Astrocyte (in vitro differentiated cells and primary cell): Measurements from ENCODE around the gene RPP14. TPM values are rescaled to one million over a fixed set of nuclear protein-coding genes. Genes with fewer than 3 reads are reported as not detected.
"Not testable (repeated sequence)": the region's sequence is repeated elsewhere in the genome, so short reads cannot be mapped to it uniquely, and the experiment has no call there.

ENCODE experiments used
- DNase-seq: peaks from one replicate; pipeline ENCODE4 v3.0.0-alpha.2; 2010; ENCODE audit warnings: low read depth
- FAIRE-seq: peaks from 2 replicates; lab custom pipeline; 2011; peaks lifted over from hg19 to GRCh38; lab: Jason Lieb, UNC
- H2AFZ ChIP-seq: 2 replicates; pipeline ENCODE4 v1.6.0; 2012; ENCODE audit warnings: low read depth, low read length, inconsistent platforms
- H3K27ac ChIP-seq: 2 replicates; pipeline ENCODE4 v1.5.1; 2011; ENCODE audit warnings: low read depth, low read length, inconsistent platforms
- H3K27me3 ChIP-seq: 2 replicates; pipeline ENCODE4 v1.6.0; 2011; ENCODE audit warnings: low read length, inconsistent platforms; ENCODE audit not compliant: insufficient read depth
- H3K36me3 ChIP-seq: 2 replicates; pipeline ENCODE4 v1.5.1; 2011; ENCODE audit warnings: low read length, inconsistent platforms; ENCODE audit not compliant: insufficient read depth
- H3K4me1 ChIP-seq: 2 replicates; pipeline ENCODE4 v1.5.1; 2011; ENCODE audit warnings: low read length, inconsistent platforms; ENCODE audit not compliant: insufficient read depth
- H3K4me2 ChIP-seq: 2 replicates; pipeline ENCODE4 v1.6.0; 2012; ENCODE audit warnings: low read length, inconsistent platforms
- H3K4me3 ChIP-seq: 2 replicates; pipeline ENCODE4 v1.5.1; 2011; ENCODE audit warnings: low read depth, mild to moderate bottlenecking, low read length, inconsistent platforms; ENCODE audit not compliant: insufficient read depth
- H3K79me2 ChIP-seq: 2 replicates; pipeline ENCODE4 v1.6.0; 2012; ENCODE audit warnings: mild to moderate bottlenecking, low read length, inconsistent platforms; ENCODE audit not compliant: insufficient read depth
- H3K9ac ChIP-seq: 2 replicates; pipeline ENCODE4 v1.6.0; 2012; ENCODE audit warnings: mild to moderate bottlenecking, low read length, inconsistent platforms
- H3K9me3 ChIP-seq: 2 replicates; pipeline ENCODE4 v1.5.1; 2012; ENCODE audit warnings: low read depth, mild to moderate bottlenecking, low read length, inconsistent platforms; ENCODE audit not compliant: insufficient read depth
- H4K20me1 ChIP-seq: 2 replicates; pipeline ENCODE4 v1.6.0; 2012; ENCODE audit warnings: low read length, inconsistent platforms; ENCODE audit not compliant: insufficient read depth
- H3K27ac Mint-ChIP-seq: one replicate; pipeline ENCODE4 v1.8.0; 2021; ENCODE audit warnings: mild to moderate bottlenecking, mixed read lengths; ENCODE audit not compliant: unreplicated experiment
- H3K27me3 Mint-ChIP-seq: one replicate; pipeline ENCODE4 v1.8.0; 2021; ENCODE audit warnings: low read depth, mixed read lengths; ENCODE audit not compliant: unreplicated experiment
- H3K36me3 Mint-ChIP-seq: one replicate; pipeline ENCODE4 v1.8.0; 2021; ENCODE audit warnings: low read depth, mixed read lengths; ENCODE audit not compliant: unreplicated experiment
- H3K4me1 Mint-ChIP-seq: one replicate; pipeline ENCODE4 v1.8.0; 2021; ENCODE audit warnings: low read depth, mixed read lengths; ENCODE audit not compliant: unreplicated experiment
- H3K4me3 Mint-ChIP-seq: one replicate; pipeline ENCODE4 v1.8.0; 2021; ENCODE audit warnings: mild to moderate bottlenecking, moderate library complexity, mixed read lengths; ENCODE audit not compliant: unreplicated experiment
- H3K9me3 Mint-ChIP-seq: one replicate; pipeline ENCODE4 v1.8.0; 2021; ENCODE audit warnings: mild to moderate bottlenecking, mixed read lengths; ENCODE audit not compliant: unreplicated experiment
- CTCF ChIP-seq: IDR thresholded peaks from 2 replicates; pipeline ENCODE4 v1.5.1; 2011; ENCODE audit warnings: low read depth, mild to moderate bottlenecking, inconsistent platforms, low read length, moderate library complexity; ENCODE audit not compliant: insufficient read depth
- EZH2 ChIP-seq: IDR thresholded peaks from 2 replicates; pipeline ENCODE4 v1.6.1; 2012; ENCODE audit warnings: mild to moderate bottlenecking, low read length, inconsistent platforms; ENCODE audit not compliant: insufficient read depth
- total RNA-seq: library from RNA; stranded (reverse); gene quantifications from 2 replicates; pipeline ENCODE4 v1.2.1, GENCODE V29; 2021

RPP14 gene
- total RNA-seq, 1 donor from 2014 or later, result 22.2 TPM

GRCh38 chr3:58272891-58273290, 33.2 kb upstream of the RPP14 start:
- peaks cover 12% of the 10 kb centered on the region for H3K4me1 ChIP-seq
- H3K27me3 ChIP-seq, result no peaks in the 10 kb centered on the region
- no peak overlapping the region for H3K9ac ChIP-seq
- H3K9me3 ChIP-seq, result no peaks in the 10 kb centered on the region
- Mint-ChIP-seq H3K9me3 (peaks cover 15% of the 10 kb centered on the region), H3K27me3 (no peaks in the 10 kb centered on the region), H3K4me1 (peaks cover 8% of the 10 kb centered on the region), H3K27ac (peak overlapping the region; percentile 79), H3K36me3 (peaks cover 5% of the 10 kb centered on the region), H3K4me3 (no peak overlapping the region)
- no peak overlapping the region for H3K4me2 ChIP-seq
- no peaks in the 10 kb centered on the region for H3K36me3 ChIP-seq
- no peaks in the 10 kb centered on the region for H4K20me1 ChIP-seq
- DNase-seq (no peak), FAIRE-seq (no peak)
- TF ChIP-seq EZH2 (no peak), CTCF (no peak)
- no peaks in the 10 kb centered on the region for H3K79me2 ChIP-seq
- H2AFZ ChIP-seq, result no peak overlapping the region
- peak overlapping the region; percentile 71 for H3K27ac ChIP-seq
- no peak overlapping the region for H3K4me3 ChIP-seq

- H3K9ac ChIP-seq, H3K9me3 ChIP-seq, H3K4me2 ChIP-seq, FAIRE-seq, H3K4me3 ChIP-seq, H3K27ac Mint-ChIP-seq, H3K27me3 Mint-ChIP-seq, H2AFZ ChIP-seq, H3K79me2 ChIP-seq, H3K4me1 Mint-ChIP-seq, DNase-seq, H4K20me1 ChIP-seq, H3K27me3 ChIP-seq, H3K27ac ChIP-seq, H3K36me3 Mint-ChIP-seq, H3K36me3 ChIP-seq, H3K4me3 Mint-ChIP-seq: not testable (repeated sequence)
- peaks cover 15% of the 10 kb centered on the region for H3K9me3 Mint-ChIP-seq
- H3K4me1 ChIP-seq, result peaks cover 12% of the 10 kb centered on the region
Measured at GRCh38 chr3:58273362-58273761, 32.7 kb upstream of the RPP14 start.

- Histone ChIP-seq H3K4me3 (no peak overlapping the region), H3K27ac (no peak overlapping the region)
- H3K9me3 Mint-ChIP-seq, result peaks cover 19% of the 10 kb centered on the region
Measured at GRCh38 chr3:58274027-58274614, 31.9 kb upstream of the RPP14 start.

More at GRCh38 chr3:58274027-58274614, 31.9 kb upstream of the RPP14 start:
- Mint-ChIP-seq H3K27me3 (peaks cover 3% of the 10 kb centered on the region), H3K4me1 (peaks cover 8% of the 10 kb centered on the region), H3K36me3 (peaks cover 7% of the 10 kb centered on the region), H3K4me3 (no peak overlapping the region), H3K27ac (no peak overlapping the region)
- DNase-seq, result peak; percentile 25
- Histone ChIP-seq H3K36me3 (no peaks in the 10 kb centered on the region), H3K4me1 (peaks cover 12% of the 10 kb centered on the region), H3K9me3 (no peaks in the 10 kb centered on the region), H3K9ac (no peak overlapping the region), H3K79me2 (no peaks in the 10 kb centered on the region), H3K27me3 (no peaks in the 10 kb centered on the region), H2AFZ (no peak overlapping the region), H4K20me1 (no peaks in the 10 kb centered on the region), H3K4me2 (no peak overlapping the region)
- TF ChIP-seq CTCF (no peak), EZH2 (no peak)
- FAIRE-seq, result peak; percentile 68
